ENCODE results near the gene PIAS2.

PIAS2 gene

GRCh38 chr18:46942646-46943045 is 25.3 kb upstream of the PIAS2 start:
- peaks cover 0 to 11% of the 10 kb centered on the region in 2 donors for H3K27me3 ChIP-seq (ENCODE audit: control insufficient read depth in 1 of 2, insufficient read depth in 2 of 2, low read length in 2 of 2)
- peaks cover 0 to 6% of the 10 kb centered on the region in 2 donors for H3K4me1 ChIP-seq (ENCODE audit: control insufficient read depth in 1 of 2, insufficient read depth in 2 of 2, low read length in 2 of 2)
- no peaks in the 10 kb centered on the region for H3K9me3 ChIP-seq (ENCODE audit: control insufficient read depth in 1 of 2, low read length in 2 of 2)
- H3K27ac ChIP-seq (ENCODE audit: low read depth, low read length) = no peak overlapping the region
- H3K9ac ChIP-seq (ENCODE audit: low read depth in 1 of 2, low read length in 2 of 2) = no peak overlapping the region
- H3K36me3 ChIP-seq (ENCODE audit: control insufficient read depth in 1 of 2, insufficient read depth in 2 of 2, low read length in 2 of 2) = no peaks in the 10 kb centered on the region
- H3K4me3 ChIP-seq (ENCODE audit: low read depth in 1 of 2, low read length in 2 of 2) = no peak overlapping the region

GRCh38 chr18:46939998-46940571 is 22.8 kb upstream of the PIAS2 start:
- Histone ChIP-seq H3K27ac (ENCODE audit: low read depth, low read length) (no peak overlapping the region), H3K9me3 (ENCODE audit: control insufficient read depth in 1 of 2, low read length in 2 of 2) (no peaks in the 10 kb centered on the region), H3K36me3 (ENCODE audit: control insufficient read depth in 1 of 2, insufficient read depth in 2 of 2, low read length in 2 of 2) (no peaks in the 10 kb centered on the region), H3K4me3 (ENCODE audit: low read depth in 1 of 2, low read length in 2 of 2) (no peak overlapping the region), H3K9ac (ENCODE audit: low read depth in 1 of 2, low read length in 2 of 2) (no peak overlapping the region), H3K27me3 (ENCODE audit: control insufficient read depth in 1 of 2, insufficient read depth in 2 of 2, low read length in 2 of 2) (no peaks in the 10 kb centered on the region), H3K4me1 (ENCODE audit: control insufficient read depth in 1 of 2, insufficient read depth in 2 of 2, low read length in 2 of 2) (no peaks in the 10 kb centered on the region)

GRCh38 chr18:46939337-46939963 is 22.1 kb upstream of the PIAS2 start:
- Histone ChIP-seq H3K36me3 (ENCODE audit: control insufficient read depth in 1 of 2, insufficient read depth in 2 of 2, low read length in 2 of 2) (no peaks in the 10 kb centered on the region), H3K27ac (ENCODE audit: low read depth, low read length) (no peak overlapping the region), H3K27me3 (ENCODE audit: control insufficient read depth in 1 of 2, insufficient read depth in 2 of 2, low read length in 2 of 2) (no peaks in the 10 kb centered on the region), H3K9ac (ENCODE audit: low read depth in 1 of 2, low read length in 2 of 2) (no peak overlapping the region), H3K4me1 (ENCODE audit: control insufficient read depth in 1 of 2, insufficient read depth in 2 of 2, low read length in 2 of 2) (no peaks in the 10 kb centered on the region), H3K9me3 (ENCODE audit: control insufficient read depth in 1 of 2, low read length in 2 of 2) (no peaks in the 10 kb centered on the region), H3K4me3 (ENCODE audit: low read depth in 1 of 2, low read length in 2 of 2) (no peak overlapping the region)

GRCh38 chr18:46920653-46921052 is 3.3 kb upstream of the PIAS2 start:
- H3K9me3 ChIP-seq (ENCODE audit: control insufficient read depth in 1 of 2, low read length in 2 of 2) = no peaks in the 10 kb centered on the region
- H3K9ac ChIP-seq (ENCODE audit: low read depth in 1 of 2, low read length in 2 of 2) = no peak overlapping the region
- H3K36me3 ChIP-seq (ENCODE audit: control insufficient read depth in 1 of 2, insufficient read depth in 2 of 2, low read length in 2 of 2) = no peaks in the 10 kb centered on the region
- H3K4me3 ChIP-seq (ENCODE audit: low read depth in 1 of 2, low read length in 2 of 2) = no peak overlapping the region
- H3K27me3 ChIP-seq (ENCODE audit: control insufficient read depth in 1 of 2, insufficient read depth in 2 of 2, low read length in 2 of 2) = no peaks in the 10 kb centered on the region
- H3K4me1 ChIP-seq (ENCODE audit: control insufficient read depth in 1 of 2, insufficient read depth in 2 of 2, low read length in 2 of 2) = peaks cover 5 to 9% of the 10 kb centered on the region in 2 donors
- no peak overlapping the region for H3K27ac ChIP-seq (ENCODE audit: low read depth, low read length)

GRCh38 chr18:46920067-46920466 is 2.8 kb upstream of the PIAS2 start:
- no peak overlapping the region for H3K4me3 ChIP-seq (ENCODE audit: low read depth in 1 of 2, low read length in 2 of 2)
- H3K36me3 ChIP-seq (ENCODE audit: control insufficient read depth in 1 of 2, insufficient read depth in 2 of 2, low read length in 2 of 2) = no peaks in the 10 kb centered on the region
- H3K9ac ChIP-seq (ENCODE audit: low read depth in 1 of 2, low read length in 2 of 2) = no peak overlapping the region
- H3K27ac ChIP-seq (ENCODE audit: low read depth, low read length) = no peak overlapping the region
- H3K4me1 ChIP-seq (ENCODE audit: control insufficient read depth in 1 of 2, insufficient read depth in 2 of 2, low read length in 2 of 2) = peaks cover 9 to 15% of the 10 kb centered on the region in 2 donors
- no peaks in the 10 kb centered on the region for H3K27me3 ChIP-seq (ENCODE audit: control insufficient read depth in 1 of 2, insufficient read depth in 2 of 2, low read length in 2 of 2)
- no peaks in the 10 kb centered on the region for H3K9me3 ChIP-seq (ENCODE audit: control insufficient read depth in 1 of 2, low read length in 2 of 2)

- peak overlapping the region; percentile 74 for H3K27ac ChIP-seq (ENCODE audit: low read depth, low read length)
Observed at GRCh38 chr18:46917803-46918600, 695 bp upstream of the PIAS2 start.

GRCh38 chr18:46916551-46917107 is 678 bp downstream of the PIAS2 start:
- H3K4me1 ChIP-seq (ENCODE audit: control insufficient read depth in 1 of 2, insufficient read depth in 2 of 2, low read length in 2 of 2) = peaks cover 9 to 18% of the 10 kb centered on the region in 2 donors
- H3K27ac ChIP-seq (ENCODE audit: low read depth, low read length) = no peak overlapping the region
- no peaks in the 10 kb centered on the region for H3K9me3 ChIP-seq (ENCODE audit: control insufficient read depth in 1 of 2, low read length in 2 of 2)
- peak overlapping the region; percentile 48 to 84 for H3K9ac ChIP-seq (ENCODE audit: low read depth in 1 of 2, low read length in 2 of 2)
- peak overlapping the region; percentile 88 to 95 for H3K4me3 ChIP-seq (ENCODE audit: low read depth in 1 of 2, low read length in 2 of 2)
- H3K27me3 ChIP-seq (ENCODE audit: control insufficient read depth in 1 of 2, insufficient read depth in 2 of 2, low read length in 2 of 2) = no peaks in the 10 kb centered on the region
- H3K36me3 ChIP-seq (ENCODE audit: control insufficient read depth in 1 of 2, insufficient read depth in 2 of 2, low read length in 2 of 2) = no peaks in the 10 kb centered on the region

More at GRCh38 chr18:46917803-46918600, 695 bp upstream of the PIAS2 start:
- H3K4me3 ChIP-seq (ENCODE audit: low read depth in 1 of 2, low read length in 2 of 2) = peak overlapping the region; percentile 87 to 95
- no peaks in the 10 kb centered on the region for H3K9me3 ChIP-seq (ENCODE audit: control insufficient read depth in 1 of 2, low read length in 2 of 2)
- no peaks in the 10 kb centered on the region for H3K27me3 ChIP-seq (ENCODE audit: control insufficient read depth in 1 of 2, insufficient read depth in 2 of 2, low read length in 2 of 2)
- no peaks in the 10 kb centered on the region for H3K36me3 ChIP-seq (ENCODE audit: control insufficient read depth in 1 of 2, insufficient read depth in 2 of 2, low read length in 2 of 2)
- peaks cover 9 to 18% of the 10 kb centered on the region in 2 donors for H3K4me1 ChIP-seq (ENCODE audit: control insufficient read depth in 1 of 2, insufficient read depth in 2 of 2, low read length in 2 of 2)
- peak overlapping the region; percentile 70 to 79 for H3K9ac ChIP-seq (ENCODE audit: low read depth in 1 of 2, low read length in 2 of 2)

GRCh38 chr18:46915800-46916550 is 1.3 kb downstream of the PIAS2 start:
- Histone ChIP-seq H3K27me3 (ENCODE audit: control insufficient read depth in 1 of 2, insufficient read depth in 2 of 2, low read length in 2 of 2) (no peaks in the 10 kb centered on the region), H3K4me1 (ENCODE audit: control insufficient read depth in 1 of 2, insufficient read depth in 2 of 2, low read length in 2 of 2) (peaks cover 9 to 18% of the 10 kb centered on the region in 2 donors), H3K4me3 (ENCODE audit: low read depth in 1 of 2, low read length in 2 of 2) (peak overlapping the region; percentile 88 to 95), H3K36me3 (ENCODE audit: control insufficient read depth in 1 of 2, insufficient read depth in 2 of 2, low read length in 2 of 2) (no peaks in the 10 kb centered on the region), H3K9me3 (ENCODE audit: control insufficient read depth in 1 of 2, low read length in 2 of 2) (no peaks in the 10 kb centered on the region), H3K9ac (ENCODE audit: low read depth in 1 of 2, low read length in 2 of 2) (peak overlapping the region; percentile 48 to 84), H3K27ac (ENCODE audit: low read depth, low read length) (no peak overlapping the region)

GRCh38 chr18:46910856-46911255 is 6.5 kb downstream of the PIAS2 start:
- Histone ChIP-seq H3K27me3 (ENCODE audit: control insufficient read depth in 1 of 2, insufficient read depth in 2 of 2, low read length in 2 of 2) (no peaks in the 10 kb centered on the region), H3K9ac (ENCODE audit: low read depth in 1 of 2, low read length in 2 of 2) (no peak overlapping the region), H3K4me3 (ENCODE audit: low read depth in 1 of 2, low read length in 2 of 2) (no peak overlapping the region), H3K27ac (ENCODE audit: low read depth, low read length) (no peak overlapping the region), H3K9me3 (ENCODE audit: control insufficient read depth in 1 of 2, low read length in 2 of 2) (no peaks in the 10 kb centered on the region), H3K4me1 (ENCODE audit: control insufficient read depth in 1 of 2, insufficient read depth in 2 of 2, low read length in 2 of 2) (peaks cover 6 to 11% of the 10 kb centered on the region in 2 donors), H3K36me3 (ENCODE audit: control insufficient read depth in 1 of 2, insufficient read depth in 2 of 2, low read length in 2 of 2) (no peaks in the 10 kb centered on the region)

All from duodenal mucosa (tissue), 2 donors.